Stimulated activated CD8-positive, alpha-beta memory T cell treated with anti-CD3 and anti-CD28 coated beads, Interleukin-2, amount 100 ng/mL, for 48 hours (primary cell): ENCODE results near the gene CYBA.
A peak's percentile ranks its signal among the peaks of the same experiment; 100 is the strongest.

Source experiments
- DNase-seq, 2 donors: peaks; one replicate each; pipeline ENCODE4 v3.0.0-alpha.2; 2020; ENCODE audit warnings: low read depth in 2 of 2

The CYBA gene

DNA sequence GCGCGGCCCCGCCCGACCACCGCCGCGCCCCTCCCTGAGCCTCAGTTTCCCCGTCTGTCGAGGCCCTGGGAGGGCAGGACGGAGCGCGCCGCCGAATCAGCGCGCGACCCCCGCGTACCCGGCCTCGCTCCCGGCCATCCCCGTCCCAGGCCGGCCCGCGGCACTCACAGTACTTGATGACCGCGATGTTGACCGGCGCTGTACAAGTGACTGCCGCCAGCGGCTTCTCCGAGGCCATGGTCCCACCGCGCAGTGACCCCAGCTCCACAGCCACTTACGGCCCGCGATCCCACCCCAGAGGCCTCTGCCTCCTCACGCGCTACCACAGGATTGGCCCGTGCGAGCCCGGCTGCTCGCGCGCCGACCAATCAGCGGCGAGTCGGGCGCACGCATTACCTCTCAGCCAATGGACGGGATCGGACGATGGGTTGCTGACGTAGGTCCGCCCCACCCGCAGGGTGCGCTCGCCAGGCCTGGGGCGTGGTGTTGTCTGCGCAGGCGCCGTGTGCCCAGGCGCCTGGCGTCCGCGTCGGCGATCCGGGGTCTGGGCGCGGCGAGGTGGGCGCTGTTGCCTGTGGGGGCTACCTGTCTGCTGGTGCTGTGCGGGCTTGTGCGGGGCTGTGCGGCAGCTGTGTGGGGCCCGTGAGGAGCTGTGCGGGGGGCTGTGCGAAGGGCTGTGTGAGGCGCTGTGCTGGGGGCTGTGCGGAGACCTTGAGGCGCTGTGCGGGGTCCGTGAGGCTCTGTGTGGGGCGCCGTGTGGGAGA, 12.2 kb upstream of the CYBA start, which contains the start of gene MVD:
Gene MVD, minus strand, starts transcription at position 249 of the 764 bp plus-strand sequence. Its CDS starts 11 bp downstream, at position 238.
- peak; percentile 92 to 94 for DNase-seq

DNA sequence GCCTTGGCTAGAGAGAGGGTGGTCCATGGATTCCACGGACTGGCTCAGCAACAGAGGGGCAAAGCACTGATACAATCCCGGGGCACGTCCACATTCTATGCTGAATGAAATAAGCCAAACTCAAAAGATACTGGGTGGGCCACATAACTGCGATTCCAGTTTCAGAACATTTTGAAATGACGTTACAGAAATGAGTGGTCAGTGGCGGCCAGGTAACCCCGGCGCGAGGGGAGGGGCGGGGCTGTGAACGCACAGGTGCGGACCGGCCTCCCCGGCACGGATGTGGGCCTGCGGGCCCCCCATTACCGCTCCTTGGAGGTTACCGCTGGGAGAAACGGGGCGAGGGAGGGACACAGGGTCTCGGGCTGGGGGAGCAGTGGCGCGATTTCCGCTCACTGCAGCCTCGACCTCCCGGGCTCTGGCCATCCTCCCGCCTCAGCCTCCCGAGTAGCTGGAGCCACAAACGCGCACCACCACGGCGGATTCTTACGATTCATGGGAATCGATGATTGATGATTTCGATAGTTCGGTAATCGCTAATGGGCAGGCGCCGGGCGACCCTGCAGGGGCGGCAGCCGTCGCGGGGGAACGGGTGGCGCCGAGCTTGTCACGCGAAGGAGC, 11.5 kb upstream of the CYBA start:
- DNase-seq = no peak

DNA sequence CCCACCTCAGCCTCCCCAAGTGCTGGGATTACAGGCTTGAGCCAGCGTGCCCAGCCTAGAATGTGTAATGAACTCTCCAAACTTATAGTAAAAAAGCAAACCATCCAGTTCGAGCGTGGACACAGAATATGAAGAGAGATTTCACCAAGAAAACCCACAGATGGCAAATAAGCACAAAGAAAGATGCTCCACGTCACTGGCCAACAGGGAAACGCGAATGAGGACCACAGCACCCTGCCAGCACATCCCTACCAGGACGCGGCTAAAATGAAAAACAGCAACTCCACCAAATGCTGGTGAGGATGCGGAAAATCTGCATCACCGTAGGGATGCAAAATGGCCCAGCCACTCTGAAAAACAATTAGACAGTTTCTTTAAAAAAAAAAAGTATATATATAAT, 10.6 kb upstream of the CYBA start:
- no peak for DNase-seq

DNA sequence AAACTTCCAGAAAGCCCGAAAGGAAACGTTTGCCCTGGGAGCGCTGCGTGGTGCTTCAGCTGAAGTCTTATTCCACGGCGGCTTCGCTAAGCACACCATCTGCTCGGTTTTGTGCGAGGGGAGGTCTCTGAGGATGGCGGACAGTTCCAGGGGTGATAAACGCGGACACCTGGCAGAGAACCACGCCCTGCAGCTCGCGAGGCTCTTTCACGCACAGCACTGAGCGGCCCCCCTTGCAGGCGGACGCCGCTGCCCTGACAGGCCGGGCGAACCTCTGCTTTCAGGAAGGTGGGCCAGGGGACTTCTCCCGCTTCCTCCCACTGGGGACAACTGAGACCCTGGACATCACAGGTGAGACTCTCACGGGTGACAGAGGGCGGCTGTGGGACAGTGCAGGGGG, 8.3 kb upstream of the CYBA start:
- DNase-seq = no peak

DNA sequence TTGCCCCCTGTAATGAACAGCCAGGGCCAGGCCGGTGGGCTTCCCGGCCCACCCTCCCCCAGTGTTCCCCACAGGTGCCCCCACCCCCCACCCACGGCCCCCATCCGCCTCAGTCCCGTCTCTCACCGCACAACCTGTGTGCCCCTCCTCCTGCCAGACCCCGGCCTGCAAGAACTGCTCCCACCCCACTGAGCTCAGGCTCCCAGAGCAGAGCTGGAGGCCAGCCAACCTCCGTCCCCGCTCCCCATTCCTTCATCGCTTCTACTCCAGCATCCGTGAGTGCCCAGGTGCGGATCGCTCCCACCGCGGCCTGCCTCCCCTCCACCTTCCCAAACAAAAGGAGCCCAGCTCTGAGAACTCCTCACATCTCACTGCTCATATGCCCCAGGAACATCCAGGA, 7.9 kb upstream of the CYBA start:
- no peak for DNase-seq

DNA sequence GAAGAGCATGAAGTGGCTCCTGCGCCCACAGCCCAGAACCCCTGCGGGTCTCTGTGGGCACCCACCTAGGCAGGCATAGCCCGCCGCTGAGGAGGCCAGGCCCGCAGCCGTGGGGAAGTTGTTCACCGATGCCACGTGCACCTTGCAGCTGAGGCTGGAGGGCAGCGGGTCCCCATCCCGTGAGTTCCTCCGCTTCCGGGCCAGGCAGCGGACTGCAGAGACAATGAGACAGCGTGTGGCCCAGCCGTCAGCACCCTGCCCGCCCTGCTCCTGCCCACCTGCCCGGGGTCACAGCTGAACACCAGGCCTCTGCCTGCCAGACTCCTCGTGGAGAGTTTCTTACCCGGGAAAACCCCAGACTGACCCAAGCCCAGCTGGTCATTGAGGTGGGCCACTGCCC, 6.5 kb upstream of the CYBA start:
- DNase-seq = no peak

DNA sequence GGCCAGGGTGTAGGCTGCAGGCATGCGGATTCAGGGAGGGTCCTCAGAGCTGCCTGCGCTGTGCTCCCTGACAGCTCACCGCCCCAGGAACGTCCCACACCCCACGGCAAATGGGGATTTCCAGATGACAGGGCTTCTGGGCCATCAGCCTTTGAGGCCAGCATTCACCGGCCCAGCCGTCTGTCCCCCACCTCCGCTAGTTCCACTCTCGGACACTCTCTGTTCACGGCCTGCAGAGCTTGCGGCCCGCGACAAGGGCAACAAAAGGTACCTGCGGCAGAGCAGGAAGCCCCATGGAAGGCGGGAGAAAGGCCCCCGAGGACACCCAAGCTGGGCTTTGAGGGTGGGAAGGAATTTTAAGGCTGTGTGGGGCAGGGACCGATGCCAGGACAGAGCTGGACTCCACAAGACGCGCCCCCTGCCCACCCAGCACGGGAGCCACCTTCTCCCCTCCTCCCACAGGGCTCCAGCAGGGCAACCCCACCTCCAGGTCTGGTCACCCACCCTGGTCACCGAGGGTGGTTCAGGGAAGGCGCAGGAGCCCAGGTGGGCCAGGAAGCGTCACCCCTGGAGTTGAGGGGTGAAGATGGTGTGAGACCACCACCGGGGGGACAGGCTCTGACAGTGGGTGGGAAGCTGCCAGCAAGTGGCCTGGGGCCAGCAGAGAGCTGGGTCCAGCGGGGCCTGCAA, 5.6 kb upstream of the CYBA start:
- no peak for DNase-seq

DNA sequence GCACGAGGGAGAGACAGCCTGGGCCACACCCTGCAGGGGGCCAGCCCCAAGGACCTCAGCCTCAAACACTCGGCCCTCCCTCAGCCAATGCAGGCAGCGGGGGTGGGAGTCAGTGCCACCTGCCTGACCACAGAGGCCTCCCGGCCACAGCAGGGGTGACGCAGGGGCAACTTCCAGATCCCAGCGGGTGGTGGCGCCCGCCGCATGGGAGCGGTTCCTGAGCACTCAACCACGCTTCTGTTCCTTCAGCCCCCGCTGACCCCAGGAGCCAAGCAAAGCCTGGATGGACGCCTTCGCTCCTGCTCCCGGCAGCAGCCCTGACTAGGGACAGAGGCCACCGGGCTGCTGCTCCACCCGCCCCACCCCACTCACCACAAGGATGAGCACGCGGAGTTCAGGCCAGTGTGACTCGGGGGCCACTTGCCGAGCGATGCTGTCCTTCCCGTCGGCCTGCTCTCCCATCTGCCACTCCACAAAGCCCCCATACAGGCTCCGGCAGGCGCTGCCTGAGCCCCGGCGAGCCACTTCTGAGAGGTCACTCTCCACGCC, 5.0 kb upstream of the CYBA start:
- no peak for DNase-seq

DNA sequence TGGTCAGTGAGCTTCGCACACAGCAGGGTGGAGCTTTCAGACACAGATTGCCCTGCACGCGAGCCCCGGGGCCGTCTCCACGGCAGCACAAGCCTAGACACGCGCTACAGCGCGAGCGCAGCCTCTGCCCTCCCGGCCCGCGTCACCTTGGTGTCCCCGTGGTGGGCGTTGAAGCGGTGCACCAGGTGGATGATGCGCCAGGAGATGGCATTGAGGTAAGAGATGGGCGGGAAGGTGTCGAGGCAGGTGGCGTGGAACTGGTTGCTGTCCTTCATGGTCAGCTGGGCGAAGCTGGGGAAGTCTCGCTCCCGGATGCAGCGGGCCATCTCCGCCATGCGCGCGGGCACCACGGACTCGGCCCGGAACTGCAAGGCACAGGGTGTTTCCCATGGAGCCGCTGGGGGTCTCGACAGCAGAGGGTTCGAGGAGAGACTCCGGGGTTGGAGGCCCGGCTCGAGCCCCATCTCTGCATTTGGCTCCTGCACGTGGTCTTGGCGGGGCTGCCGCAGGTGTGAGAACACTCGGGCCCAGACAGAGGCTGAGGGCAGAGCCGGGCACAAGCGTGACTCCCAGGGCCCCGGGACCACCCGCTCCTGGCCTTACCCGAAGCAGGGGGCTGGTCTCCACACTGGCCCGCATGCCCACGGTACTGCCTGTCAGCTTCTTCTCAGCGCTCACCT, 4.3 kb upstream of the CYBA start:
- no peak for DNase-seq

DNA sequence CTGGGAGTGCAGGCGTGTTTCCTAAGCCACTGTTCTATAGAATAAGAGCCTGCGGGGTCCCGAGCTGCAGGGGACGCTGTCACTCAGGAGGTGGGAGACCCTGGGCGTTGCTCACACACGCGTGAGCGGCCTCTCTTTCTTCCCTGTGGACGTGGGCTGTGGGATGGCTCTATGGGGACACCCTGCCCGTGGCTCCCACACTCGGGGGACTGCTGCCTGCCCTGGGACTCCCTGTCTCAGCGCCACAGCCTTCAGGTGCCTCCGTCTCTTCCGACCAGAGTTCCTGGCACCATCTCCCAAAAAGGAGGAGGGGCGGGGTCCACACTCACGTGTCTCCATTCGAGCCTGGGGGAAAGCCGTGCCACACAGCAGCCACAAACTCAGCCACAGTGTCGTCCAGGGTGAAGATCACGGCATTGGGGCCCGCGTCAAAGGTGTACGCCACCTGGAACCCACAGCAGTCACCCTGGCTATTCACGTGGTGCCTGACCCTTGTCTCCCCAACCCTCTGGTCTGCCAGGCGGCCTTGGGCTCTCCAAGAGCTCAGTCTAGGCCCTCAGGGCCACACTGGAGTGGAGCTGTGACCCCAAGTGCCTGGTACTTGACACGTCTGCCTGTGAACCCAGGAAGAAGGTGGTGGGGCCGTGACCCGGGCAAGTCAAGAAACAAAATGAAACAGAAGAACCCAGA, 3.7 kb upstream of the CYBA start:
- DNase-seq = no peak

DNA sequence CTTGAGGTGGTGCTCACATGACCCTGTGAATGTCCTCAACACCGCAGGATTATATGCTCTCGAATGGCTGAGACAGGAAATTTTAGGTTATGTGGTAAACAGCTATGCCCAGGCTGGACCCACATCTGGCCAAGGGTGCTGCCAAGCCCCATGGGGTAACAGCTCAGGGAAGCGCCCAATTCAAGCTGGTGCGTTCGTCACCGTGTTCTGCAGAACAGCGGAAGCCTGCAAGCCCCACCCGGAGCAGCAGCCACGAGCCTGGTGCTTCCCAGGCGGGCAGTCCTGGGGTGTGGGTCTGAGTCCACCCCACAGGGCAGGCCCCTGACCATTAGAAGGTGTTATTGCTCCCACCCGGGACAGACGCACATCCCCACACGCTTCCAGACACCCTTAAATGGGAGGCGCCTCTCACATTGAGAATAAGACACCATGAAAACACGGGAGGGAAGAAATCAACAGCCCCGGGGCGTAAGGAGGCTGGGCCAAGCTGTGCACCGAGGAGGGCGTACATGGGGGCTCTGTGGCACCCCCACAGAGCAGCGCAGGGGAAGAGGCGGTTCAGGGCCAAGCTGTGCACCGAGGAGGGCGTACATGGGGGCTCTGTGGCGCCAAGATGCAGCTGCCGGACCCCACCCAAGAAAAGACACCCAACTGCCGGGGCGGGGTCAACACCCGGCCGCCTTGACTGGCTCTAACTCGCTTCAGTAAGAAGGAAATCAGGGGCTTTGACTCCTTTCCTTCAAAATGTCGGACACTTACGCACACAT, 2.9 kb upstream of the CYBA start:
- DNase-seq = no peak

DNA sequence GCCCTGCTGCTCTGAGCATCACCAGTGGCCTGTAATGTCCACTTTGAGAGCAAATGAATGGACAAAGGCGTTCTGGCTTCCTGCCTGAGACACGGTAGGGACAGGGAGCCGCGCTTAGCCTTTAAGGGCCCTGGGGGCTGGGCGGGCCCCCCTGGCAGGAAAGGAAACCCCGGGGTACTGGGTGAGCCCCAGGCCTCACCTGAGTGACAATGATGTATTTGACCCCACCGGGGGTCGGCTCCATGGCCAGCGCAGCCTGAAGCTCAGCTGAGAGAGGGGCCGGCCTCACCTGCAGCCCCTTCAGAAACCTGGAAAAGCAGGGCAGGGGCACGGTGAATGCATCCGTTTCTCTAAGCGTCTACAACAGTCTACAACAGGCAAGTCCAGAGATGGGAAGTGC, 2.2 kb upstream of the CYBA start:
- no peak for DNase-seq

DNA sequence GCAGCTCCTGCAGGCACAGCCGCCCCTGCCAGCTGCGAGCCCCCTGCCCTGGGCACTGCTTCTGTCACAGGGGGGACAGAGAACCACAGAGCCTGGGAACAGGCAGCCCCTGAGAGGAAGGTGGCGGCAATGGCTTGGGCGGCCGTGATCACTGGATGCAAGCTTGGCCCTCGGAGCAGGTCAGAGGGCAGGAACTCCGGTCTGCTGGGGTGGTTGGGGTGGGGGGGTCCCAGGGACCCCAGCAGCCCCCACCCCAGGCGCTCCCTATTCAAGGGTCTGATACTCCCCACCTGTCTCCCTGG, 1.9 kb upstream of the CYBA start:
- no peak for DNase-seq

DNA sequence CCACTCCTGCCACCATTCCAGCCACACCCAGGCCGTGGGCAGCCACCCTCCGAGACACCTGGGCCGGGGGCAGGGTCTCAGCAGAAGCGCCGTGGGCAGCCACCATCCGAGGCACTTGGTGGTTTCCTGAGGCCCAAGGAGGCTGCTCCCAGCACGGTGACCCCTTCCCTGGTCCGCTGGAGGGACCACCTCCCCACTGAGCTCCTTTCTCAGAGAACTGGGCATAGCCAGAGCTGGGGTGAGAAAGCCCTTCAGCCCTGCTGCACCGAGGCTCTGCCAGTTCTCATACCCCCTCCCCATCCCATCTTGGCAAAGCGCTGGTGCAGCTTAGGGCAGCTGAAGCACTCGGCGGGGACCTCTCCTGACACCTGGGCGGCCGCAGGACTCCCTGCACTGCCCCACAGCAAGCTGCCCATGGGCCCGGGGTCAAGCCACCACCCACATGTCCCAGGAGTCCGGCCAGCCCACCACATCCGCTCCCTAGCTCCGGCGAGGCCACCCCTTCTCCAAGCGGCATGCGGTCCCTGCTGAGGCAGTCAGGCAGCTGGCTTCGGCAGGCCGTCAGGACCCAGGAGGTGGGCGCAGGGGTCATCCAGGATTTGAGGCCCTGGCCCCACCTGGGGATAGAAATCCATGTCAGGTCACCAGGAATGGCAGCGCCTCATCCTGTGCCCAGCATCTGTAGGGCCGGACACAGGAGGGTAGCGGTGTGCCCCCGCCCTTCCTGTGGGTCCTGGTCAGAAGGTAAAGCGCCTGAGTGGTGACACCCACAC, 1.3 kb upstream of the CYBA start:
- no peak for DNase-seq

DNA sequence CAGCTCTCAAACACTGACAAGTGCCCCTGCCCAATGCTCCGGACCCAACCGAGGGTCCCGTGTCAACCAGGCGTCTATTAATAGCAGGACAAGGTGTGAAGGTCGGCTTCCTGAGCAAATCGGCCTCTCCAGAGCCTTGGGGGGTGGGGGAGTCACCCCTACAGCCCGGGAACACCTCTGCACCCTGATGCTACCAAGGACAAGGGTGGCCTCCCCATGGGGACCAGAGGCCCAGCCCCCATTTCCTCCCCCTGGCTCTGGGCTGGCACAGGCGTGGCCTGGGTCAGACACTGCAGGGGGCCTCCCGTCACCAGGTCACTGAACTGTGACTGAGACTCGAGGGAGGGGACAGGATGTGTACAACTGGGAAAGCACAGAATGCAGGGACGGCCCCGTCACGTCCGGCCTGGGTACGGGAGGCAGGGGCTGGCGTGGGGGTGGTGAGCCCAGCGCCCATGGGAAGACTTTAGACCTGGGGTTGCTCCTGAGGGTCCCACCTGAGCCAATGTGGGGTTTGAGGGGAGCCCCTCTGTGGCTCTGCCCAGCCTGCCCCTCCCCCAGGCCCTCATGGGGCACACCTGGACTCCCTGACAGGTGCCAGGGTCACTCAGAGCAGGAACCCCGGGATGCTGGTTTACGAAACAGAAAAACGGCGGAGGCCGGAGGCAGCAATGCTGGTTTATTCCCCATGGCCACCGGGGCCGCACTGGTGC, 579 bp upstream of the CYBA start:
- DNase-seq = peak; percentile 70 to 76

DNA sequence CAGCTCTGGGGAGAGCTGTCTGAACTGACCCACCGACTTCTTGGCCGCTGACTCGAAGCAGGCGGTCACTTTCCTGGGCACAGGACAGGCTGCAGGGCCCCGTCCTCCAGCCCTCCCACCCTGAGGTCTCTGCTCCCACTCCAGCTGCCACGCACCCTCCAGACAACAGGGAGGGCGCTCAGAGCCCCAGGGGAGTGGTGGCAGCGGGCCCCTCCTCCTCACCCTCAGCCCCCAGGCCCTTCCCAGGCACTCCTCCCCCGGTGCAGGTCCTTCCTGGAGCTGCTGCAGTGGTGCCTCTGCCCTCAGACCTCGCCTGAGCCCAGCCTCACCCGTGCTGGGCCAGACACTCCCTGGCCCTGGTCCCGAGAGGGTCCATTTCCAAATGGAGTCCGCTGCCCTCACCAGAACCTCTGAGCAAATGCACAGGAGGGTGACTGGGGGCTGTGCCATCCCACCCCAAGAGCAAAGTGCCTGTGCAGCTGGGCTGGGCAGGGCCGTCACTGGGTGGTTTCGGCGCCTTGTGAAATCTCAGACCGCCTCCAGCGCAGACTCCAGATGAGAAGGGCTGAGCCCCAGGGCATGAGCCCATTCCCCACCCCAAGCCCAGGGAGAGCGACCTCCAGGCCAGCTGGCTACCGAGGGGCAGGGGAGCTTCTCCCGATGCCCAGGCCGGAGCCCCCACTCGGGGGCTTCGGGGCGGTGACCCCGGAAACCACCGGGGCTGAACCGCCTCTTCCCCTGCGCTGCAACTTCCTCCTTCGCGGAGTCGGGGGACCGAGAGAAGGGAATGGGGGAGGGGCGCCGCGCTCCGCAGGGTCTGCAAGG, 717 bp downstream of the CYBA start:
- no peak for DNase-seq

DNA sequence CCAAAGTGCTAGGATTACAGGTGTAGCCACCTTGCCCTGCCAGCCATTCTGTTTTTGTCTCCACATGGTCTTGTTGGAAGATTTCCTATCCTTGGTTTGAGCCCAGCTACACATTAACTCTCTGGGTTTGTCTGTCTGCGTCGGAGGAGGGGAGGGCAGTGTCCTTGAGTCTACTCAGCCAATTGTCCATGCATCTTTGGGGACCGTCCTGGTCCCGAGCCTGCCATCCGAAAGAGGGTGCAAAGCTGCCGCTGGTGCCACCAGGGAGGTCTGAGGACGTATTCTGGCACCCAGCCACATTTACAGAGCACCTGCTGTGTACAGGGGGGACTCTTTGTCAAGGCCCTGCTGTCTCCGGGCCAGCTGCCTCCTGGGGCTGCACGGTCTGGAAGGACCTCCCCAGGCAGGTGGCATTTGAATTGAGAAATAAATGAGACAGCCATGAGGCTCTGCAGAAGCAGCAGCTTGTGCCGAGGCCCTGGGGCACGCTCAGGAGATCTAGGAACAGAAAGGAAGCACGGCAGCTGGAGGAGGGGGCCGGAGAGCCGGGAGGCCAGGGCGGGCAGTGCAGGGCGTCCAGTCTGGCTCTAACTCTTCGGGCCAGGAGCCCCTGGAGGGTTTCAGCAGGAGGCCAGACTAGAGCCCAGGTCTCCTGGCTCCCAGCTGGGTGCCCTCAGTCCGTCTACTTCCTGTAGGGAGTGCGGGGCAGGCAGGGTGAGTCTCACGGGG, 1.5 kb downstream of the CYBA start:
- no peak for DNase-seq
